Mesendoderm (in vitro differentiated cells): ENCODE data around the gene PRAMEF12.
"Not testable (repeated sequence)": the region's sequence is repeated elsewhere in the genome, so short reads cannot be mapped to it uniquely, and the experiment has no call there.

ENCODE experiments used
- DNase-seq: peaks from one replicate; pipeline ENCODE4 v3.0.0; 2013
- H2AK5ac ChIP-seq: 2 replicates; pipeline ENCODE4 v1.6.1; 2013; ENCODE audit warnings: low read length, inconsistent platforms
- H2BK120ac ChIP-seq: 2 replicates; pipeline ENCODE4 v1.6.1; 2013; ENCODE audit warnings: low read depth, mild to moderate bottlenecking, low read length, moderate library complexity, mixed read lengths
- H2BK15ac ChIP-seq: replicated peaks from 2 replicates; pipeline ENCODE4 v1.6.1; 2013; ENCODE audit warnings: low read depth, mild to moderate bottlenecking, moderate library complexity
- H2BK5ac ChIP-seq: 2 replicates; pipeline ENCODE4 v1.6.1; 2013; ENCODE audit warnings: low read length, inconsistent platforms
- H3K18ac ChIP-seq: 2 replicates; pipeline ENCODE4 v1.6.1; 2013; ENCODE audit warnings: mild to moderate bottlenecking, low read length, mixed read lengths
- H3K23ac ChIP-seq: one replicate; pipeline ENCODE4 v1.6.1; 2013; ENCODE audit warnings: low read length
- H3K27ac ChIP-seq: 2 replicates; pipeline ENCODE4 v1.5.1; 2013; ENCODE audit warnings: low read depth, mild to moderate bottlenecking, inconsistent platforms, low read length, moderate library complexity
- H3K27me3 ChIP-seq: 2 replicates; pipeline ENCODE4 v1.6.1; 2013; ENCODE audit warnings: low read length, control low read depth, mild to moderate bottlenecking, inconsistent platforms; ENCODE audit not compliant: insufficient read depth, poor library complexity
- H3K36me3 ChIP-seq: 2 replicates; pipeline ENCODE4 v1.6.1; 2013; ENCODE audit warnings: low read length, inconsistent platforms; ENCODE audit not compliant: control insufficient read depth, insufficient read depth
- H3K4ac ChIP-seq: one replicate; pipeline ENCODE4 v1.6.1; 2013; ENCODE audit warnings: low read depth, mild to moderate bottlenecking, low read length, moderate library complexity
- H3K4me1 ChIP-seq: 2 replicates; pipeline ENCODE4 v1.6.1; 2013; ENCODE audit warnings: low read depth, low read length, inconsistent platforms; ENCODE audit not compliant: control insufficient read depth
- H3K4me2 ChIP-seq: 2 replicates; pipeline ENCODE4 v1.6.1; 2013; ENCODE audit warnings: low read length
- H3K4me3 ChIP-seq: 2 replicates; pipeline ENCODE4 v1.5.1; 2013; ENCODE audit warnings: mild to moderate bottlenecking, low read length
- H3K56ac ChIP-seq: one replicate; pipeline ENCODE4 v1.6.1; 2013; ENCODE audit warnings: low read length
- H3K79me1 ChIP-seq: 2 replicates; pipeline ENCODE4 v1.6.1; 2013; ENCODE audit warnings: low read length, inconsistent platforms
- H3K79me2 ChIP-seq: 2 replicates; pipeline ENCODE4 v1.6.1; 2013; ENCODE audit warnings: mild to moderate bottlenecking, low read length; ENCODE audit not compliant: control insufficient read depth, insufficient read depth
- H3K9ac ChIP-seq: 2 replicates; pipeline ENCODE4 v1.6.1; 2013; ENCODE audit warnings: low read length, inconsistent platforms
- H4K5ac ChIP-seq: one replicate; pipeline ENCODE4 v1.6.1; 2013; ENCODE audit warnings: low read length
- H4K8ac ChIP-seq: one replicate; pipeline ENCODE4 v1.6.1; 2013; ENCODE audit warnings: low read depth, mild to moderate bottlenecking, control low read depth, low read length, moderate library complexity
- WGBS: extraction: QIAGEN DNeasy Blood & Tissue Kit; methylation state at CpG from one replicate; pipeline ENCODE4 v1.1.7; 2013; ENCODE audit warnings: low lambda C conversion rate, missing lambda C conversion rate; ENCODE audit not compliant: insufficient coverage; ENCODE audit errors: extremely low coverage; 5-methylcytosine and 5-hydroxymethylcytosine counted together

The PRAMEF12 gene

GRCh38 chr1:12799730-12800129, 26.2 kb downstream of the PRAMEF12 start:
- no peak overlapping the region for H3K18ac ChIP-seq
- H2BK5ac ChIP-seq, result no peak overlapping the region
- H3K4ac ChIP-seq, result no peak overlapping the region
- no peaks in the 10 kb centered on the region for H3K79me2 ChIP-seq
- DNase-seq, result no peak
- no peaks in the 10 kb centered on the region for H3K4me1 ChIP-seq
- H3K36me3 ChIP-seq, result no peaks in the 10 kb centered on the region
- no peak overlapping the region for H3K56ac ChIP-seq
- no peak overlapping the region for H4K5ac ChIP-seq
- H2BK15ac ChIP-seq, result no peak overlapping the region
- no CpG with 5 or more reads among the region's 2 CpGs for WGBS
- no peak overlapping the region for H3K4me2 ChIP-seq
- H3K23ac ChIP-seq, result no peak overlapping the region
- H3K79me1 ChIP-seq, result no peaks in the 10 kb centered on the region
- no peaks in the 10 kb centered on the region for H3K27me3 ChIP-seq
- H2AK5ac ChIP-seq, result no peak overlapping the region
- H3K4me3 ChIP-seq, result no peak overlapping the region
- no peak overlapping the region for H3K9ac ChIP-seq
- no peak overlapping the region for H4K8ac ChIP-seq
- H3K27ac ChIP-seq, result no peak overlapping the region
- no peak overlapping the region for H2BK120ac ChIP-seq

GRCh38 chr1:12809933-12810332, 36.4 kb downstream of the PRAMEF12 start:
- Histone ChIP-seq H3K27me3 (no peaks in the 10 kb centered on the region), H3K4ac (no peak overlapping the region), H2AK5ac (no peak overlapping the region), H2BK15ac (no peak overlapping the region), H2BK120ac (no peak overlapping the region), H4K8ac (no peak overlapping the region), H3K9ac (no peak overlapping the region), H3K79me2 (no peaks in the 10 kb centered on the region), H3K36me3 (no peaks in the 10 kb centered on the region), H3K18ac (no peak overlapping the region), H3K27ac (no peak overlapping the region), H3K4me3 (no peak overlapping the region), H3K4me2 (no peak overlapping the region), H3K79me1 (no peaks in the 10 kb centered on the region), H2BK5ac (no peak overlapping the region), H3K23ac (no peak overlapping the region), H3K56ac (no peak overlapping the region), H3K4me1 (no peaks in the 10 kb centered on the region), H4K5ac (no peak overlapping the region)
- WGBS, result no CpG with 5 or more reads among the region's 1 CpG
- no peak for DNase-seq

- no peak overlapping the region for H3K18ac ChIP-seq
- WGBS, result no CpG with 5 or more reads among the region's 5 CpGs
- H4K8ac ChIP-seq, result no peak overlapping the region
- no peak overlapping the region for H4K5ac ChIP-seq
- H3K27ac ChIP-seq, result no peak overlapping the region
- no peaks in the 10 kb centered on the region for H3K79me2 ChIP-seq
- H2BK120ac ChIP-seq, result no peak overlapping the region
- H3K4me2 ChIP-seq, result no peak overlapping the region
- DNase-seq, result no peak
- no peak overlapping the region for H3K23ac ChIP-seq
- no peak overlapping the region for H3K4ac ChIP-seq
- no peak overlapping the region for H3K9ac ChIP-seq
- H3K56ac ChIP-seq, result no peak overlapping the region
- H3K4me3 ChIP-seq, result no peak overlapping the region
- no peaks in the 10 kb centered on the region for H3K36me3 ChIP-seq
- no peak overlapping the region for H2BK15ac ChIP-seq
- H3K79me1 ChIP-seq, result no peaks in the 10 kb centered on the region
- no peaks in the 10 kb centered on the region for H3K27me3 ChIP-seq
- H2AK5ac ChIP-seq, result no peak overlapping the region
- no peak overlapping the region for H2BK5ac ChIP-seq
- no peaks in the 10 kb centered on the region for H3K4me1 ChIP-seq
Measured at GRCh38 chr1:12810691-12811408, 37.3 kb downstream of the PRAMEF12 start.

- Histone ChIP-seq H3K9ac (no peak overlapping the region), H3K4me3 (no peak overlapping the region), H3K4ac (no peak overlapping the region), H2BK120ac (no peak overlapping the region), H4K8ac (no peak overlapping the region), H2AK5ac (no peak overlapping the region), H3K27ac (no peak overlapping the region), H3K36me3 (no peaks in the 10 kb centered on the region), H3K79me2 (no peaks in the 10 kb centered on the region), H2BK5ac (no peak overlapping the region), H3K27me3 (no peaks in the 10 kb centered on the region), H3K4me1 (no peaks in the 10 kb centered on the region), H4K5ac (no peak overlapping the region), H3K79me1 (no peaks in the 10 kb centered on the region), H3K56ac (no peak overlapping the region), H3K23ac (no peak overlapping the region), H2BK15ac (no peak overlapping the region), H3K4me2 (no peak overlapping the region), H3K18ac (no peak overlapping the region)
- WGBS, result no CpG with 5 or more reads among the region's 2 CpGs
- no peak for DNase-seq
Measured at GRCh38 chr1:12811409-12811784, 37.9 kb downstream of the PRAMEF12 start.

- H3K4ac ChIP-seq, H3K18ac ChIP-seq, H3K4me3 ChIP-seq, H3K79me1 ChIP-seq, H3K36me3 ChIP-seq, H3K9ac ChIP-seq, DNase-seq, H4K8ac ChIP-seq, H3K27ac ChIP-seq, H3K27me3 ChIP-seq, H3K23ac ChIP-seq, H3K79me2 ChIP-seq, H2BK120ac ChIP-seq, H3K4me1 ChIP-seq, H4K5ac ChIP-seq, H3K4me2 ChIP-seq, H2BK15ac ChIP-seq, H3K56ac ChIP-seq, H2BK5ac ChIP-seq, H2AK5ac ChIP-seq: not testable (repeated sequence)
- WGBS, result no CpG with 5 or more reads among the region's 6 CpGs
Measured at GRCh38 chr1:12819061-12819460, 45.5 kb downstream of the PRAMEF12 start.
